ENCODE data around the gene FBXL17. TPM values are rescaled to one million over a fixed set of nuclear protein-coding genes. Genes with fewer than 3 reads are reported as not detected.
A peak's percentile ranks its signal among the peaks of the same experiment; 100 is the strongest.
"Not testable (repeated sequence)": the region's sequence is repeated elsewhere in the genome, so short reads cannot be mapped to it uniquely, and the experiment has no call there.

Gene FBXL17
- total RNA-seq, 1 experiment from 2014 or later, result 4.9 TPM

GRCh38 chr5:108216890-108217289 is 165.0 kb downstream of the FBXL17 start:
- in situ Hi-C loops (cut with HindIII; ENCODE audit: low pct_unique_long_range_greater_than_20kb, low sequenced_read_pairs), result no loop called here

GRCh38 chr5:108214857-108215256 is 167.0 kb downstream of the FBXL17 start:
- DNase-seq (ENCODE audit: low read depth), result no peak
- in situ Hi-C loops (cut with HindIII; ENCODE audit: low pct_unique_long_range_greater_than_20kb, low sequenced_read_pairs), result no loop called here

More at GRCh38 chr5:108216890-108217289, 165.0 kb downstream of the FBXL17 start:
- no peak for DNase-seq (ENCODE audit: low read depth)

GRCh38 chr5:108212775-108213346 is 169.0 kb downstream of the FBXL17 start:
- in situ Hi-C loops (cut with HindIII; ENCODE audit: low pct_unique_long_range_greater_than_20kb, low sequenced_read_pairs), result no loop called here
- DNase-seq (ENCODE audit: low read depth), result peak; percentile 2

GRCh38 chr5:108206707-108207106 is 175.2 kb downstream of the FBXL17 start:
- in situ Hi-C loops (cut with HindIII; ENCODE audit: low pct_unique_long_range_greater_than_20kb, low sequenced_read_pairs), result no loop called here
- DNase-seq (ENCODE audit: low read depth), result no peak

- in situ Hi-C loops (cut with HindIII; ENCODE audit: low pct_unique_long_range_greater_than_20kb, low sequenced_read_pairs), result no loop called here
- no peak for DNase-seq (ENCODE audit: low read depth)
Measured at GRCh38 chr5:108201721-108202120, 180.2 kb downstream of the FBXL17 start.

GRCh38 chr5:108196276-108196675 is 185.6 kb downstream of the FBXL17 start:
- in situ Hi-C loops (cut with HindIII; ENCODE audit: low pct_unique_long_range_greater_than_20kb, low sequenced_read_pairs), result no loop called here
- no peak for DNase-seq (ENCODE audit: low read depth)

- DNase-seq (ENCODE audit: low read depth), result no peak
- in situ Hi-C loops (cut with HindIII; ENCODE audit: low pct_unique_long_range_greater_than_20kb, low sequenced_read_pairs), result no loop called here
Measured at GRCh38 chr5:108193021-108193795, 188.7 kb downstream of the FBXL17 start.

- in situ Hi-C loops (cut with HindIII; ENCODE audit: low pct_unique_long_range_greater_than_20kb, low sequenced_read_pairs), result no loop called here
- no peak for DNase-seq (ENCODE audit: low read depth)
Measured at GRCh38 chr5:108184940-108185339, 197.0 kb downstream of the FBXL17 start.

- in situ Hi-C loops (cut with HindIII; ENCODE audit: low pct_unique_long_range_greater_than_20kb, low sequenced_read_pairs), result no loop called here
- no peak for DNase-seq (ENCODE audit: low read depth)
Measured at GRCh38 chr5:108181975-108182374, 199.9 kb downstream of the FBXL17 start.

GRCh38 chr5:108174286-108174685 is 207.6 kb downstream of the FBXL17 start:
- in situ Hi-C loops (cut with HindIII; ENCODE audit: low pct_unique_long_range_greater_than_20kb, low sequenced_read_pairs), result no loop called here
- no peak for DNase-seq (ENCODE audit: low read depth)

GRCh38 chr5:108171759-108172158 is 210.1 kb downstream of the FBXL17 start:
- no peak for DNase-seq (ENCODE audit: low read depth)
- in situ Hi-C loops (cut with HindIII; ENCODE audit: low pct_unique_long_range_greater_than_20kb, low sequenced_read_pairs), result no loop called here

GRCh38 chr5:108168915-108169314 is 213.0 kb downstream of the FBXL17 start:
- in situ Hi-C loops (cut with HindIII; ENCODE audit: low pct_unique_long_range_greater_than_20kb, low sequenced_read_pairs), result no loop called here
- DNase-seq (ENCODE audit: low read depth), result no peak

GRCh38 chr5:108167174-108167573 is 214.7 kb downstream of the FBXL17 start:
- no peak for DNase-seq (ENCODE audit: low read depth)
- in situ Hi-C loops (cut with HindIII; ENCODE audit: low pct_unique_long_range_greater_than_20kb, low sequenced_read_pairs), result no loop called here

GRCh38 chr5:108164574-108164973 is 217.3 kb downstream of the FBXL17 start:
- in situ Hi-C loops (cut with HindIII; ENCODE audit: low pct_unique_long_range_greater_than_20kb, low sequenced_read_pairs), result no loop called here
- no peak for DNase-seq (ENCODE audit: low read depth)

- in situ Hi-C loops (cut with HindIII; ENCODE audit: low pct_unique_long_range_greater_than_20kb, low sequenced_read_pairs), result not testable (repeated sequence)
- DNase-seq (ENCODE audit: low read depth), result peak; percentile 14
Measured at GRCh38 chr5:108152854-108153253, 229.0 kb downstream of the FBXL17 start.

GRCh38 chr5:108149369-108149768 is 232.5 kb downstream of the FBXL17 start:
- in situ Hi-C loops (cut with HindIII; ENCODE audit: low pct_unique_long_range_greater_than_20kb, low sequenced_read_pairs), result no loop called here
- no peak for DNase-seq (ENCODE audit: low read depth)

GRCh38 chr5:108148715-108149139 is 233.2 kb downstream of the FBXL17 start:
- DNase-seq (ENCODE audit: low read depth), result no peak
- in situ Hi-C loops (cut with HindIII; ENCODE audit: low pct_unique_long_range_greater_than_20kb, low sequenced_read_pairs), result no loop called here

GRCh38 chr5:108146222-108146621 is 235.7 kb downstream of the FBXL17 start:
- in situ Hi-C loops (cut with HindIII; ENCODE audit: low pct_unique_long_range_greater_than_20kb, low sequenced_read_pairs), result no loop called here
- DNase-seq (ENCODE audit: low read depth), result no peak

- in situ Hi-C loops (cut with HindIII; ENCODE audit: low pct_unique_long_range_greater_than_20kb, low sequenced_read_pairs), result no loop called here
- no peak for DNase-seq (ENCODE audit: low read depth)
Measured at GRCh38 chr5:108145351-108145750, 236.5 kb downstream of the FBXL17 start.

- in situ Hi-C loops (cut with HindIII; ENCODE audit: low pct_unique_long_range_greater_than_20kb, low sequenced_read_pairs), result no loop called here
- DNase-seq (ENCODE audit: low read depth), result no peak
Measured at GRCh38 chr5:108144332-108144731, 237.6 kb downstream of the FBXL17 start.
